Stimulated activated CD4-positive, alpha-beta T cell treated with anti-CD3 and anti-CD28 coated beads, TNF-alpha, amount 100 ng/mL, for 1 hour (primary cell): ENCODE results near the gene CACNA2D1.
"Not testable (repeated sequence)": the region's sequence is repeated elsewhere in the genome, so short reads cannot be mapped to it uniquely, and the experiment has no call there.

ENCODE experiments used
- DNase-seq, 3 donors: peaks; one replicate each; pipeline ENCODE4 v3.0.0-alpha.2; 2020; ENCODE audit warnings: low read depth in 3 of 3, low spot score in 1 of 3

CACNA2D1 gene

DNA sequence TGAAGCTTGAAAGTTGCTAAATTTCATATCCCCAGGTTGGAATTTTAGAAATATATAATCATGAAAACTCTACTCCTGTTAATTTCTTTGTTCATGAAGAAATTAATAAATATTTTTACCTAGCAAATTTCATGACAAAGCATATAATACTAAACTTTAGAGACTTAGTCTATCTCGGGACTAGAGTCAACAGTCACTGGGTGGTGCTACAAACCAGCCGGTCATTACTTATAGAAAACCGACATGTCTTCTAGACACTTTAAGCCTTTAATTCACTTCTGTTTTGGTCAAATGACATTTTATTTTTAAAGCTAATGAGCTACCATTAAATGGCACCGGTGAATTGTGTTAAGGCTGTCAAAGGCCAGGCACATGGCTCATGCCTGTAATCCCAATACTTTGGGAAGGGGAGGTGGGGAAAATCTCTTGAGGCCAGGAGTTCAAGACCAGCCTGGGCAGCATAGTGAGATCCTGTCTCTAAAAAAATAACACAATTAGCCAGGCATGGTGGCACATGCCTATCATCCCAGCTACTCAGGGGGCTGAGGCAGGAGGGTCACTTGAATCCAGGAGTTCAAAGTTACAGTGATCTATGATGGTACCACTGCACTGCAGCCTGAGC is 270.1 kb downstream of the CACNA2D1 start:
- DNase-seq: no peak

DNA sequence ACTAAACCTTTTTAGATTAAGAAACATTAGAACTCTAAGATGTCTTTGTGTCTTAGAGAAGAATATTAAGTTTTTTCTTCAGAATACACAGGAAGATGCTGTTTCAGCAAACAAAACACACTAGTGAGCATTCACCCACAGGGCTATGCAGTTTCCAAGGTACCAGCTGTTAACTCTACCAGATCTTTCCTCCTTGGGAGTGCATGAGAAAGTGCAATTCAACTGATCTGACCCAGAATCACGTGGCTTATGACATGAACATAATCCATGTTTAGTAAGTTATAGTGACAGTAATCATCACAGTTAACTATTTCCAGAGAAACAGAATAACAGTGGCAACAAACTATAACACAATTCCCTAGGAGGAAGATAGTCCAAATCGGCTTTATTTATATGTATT is 270.7 kb downstream of the CACNA2D1 start:
- no peak for DNase-seq

DNA sequence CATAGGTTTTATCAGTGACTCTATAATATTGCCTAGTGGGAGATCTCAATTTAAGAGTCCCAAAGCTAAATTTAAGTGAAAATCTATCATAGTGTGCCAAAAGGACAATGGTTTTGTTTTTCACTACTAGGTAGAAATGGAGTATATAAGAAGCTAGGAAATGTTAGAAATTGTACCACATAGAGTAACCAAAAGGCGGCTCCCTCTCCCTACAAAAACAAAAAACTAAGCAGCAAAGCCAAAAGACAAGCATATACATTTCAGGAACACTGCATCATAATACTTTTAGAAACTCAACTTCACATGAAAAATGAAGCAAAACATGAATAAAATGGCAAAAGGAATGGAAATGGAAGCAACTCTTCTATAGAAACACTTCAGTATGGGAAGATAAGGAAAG is 271.6 kb downstream of the CACNA2D1 start:
- no peak for DNase-seq

DNA sequence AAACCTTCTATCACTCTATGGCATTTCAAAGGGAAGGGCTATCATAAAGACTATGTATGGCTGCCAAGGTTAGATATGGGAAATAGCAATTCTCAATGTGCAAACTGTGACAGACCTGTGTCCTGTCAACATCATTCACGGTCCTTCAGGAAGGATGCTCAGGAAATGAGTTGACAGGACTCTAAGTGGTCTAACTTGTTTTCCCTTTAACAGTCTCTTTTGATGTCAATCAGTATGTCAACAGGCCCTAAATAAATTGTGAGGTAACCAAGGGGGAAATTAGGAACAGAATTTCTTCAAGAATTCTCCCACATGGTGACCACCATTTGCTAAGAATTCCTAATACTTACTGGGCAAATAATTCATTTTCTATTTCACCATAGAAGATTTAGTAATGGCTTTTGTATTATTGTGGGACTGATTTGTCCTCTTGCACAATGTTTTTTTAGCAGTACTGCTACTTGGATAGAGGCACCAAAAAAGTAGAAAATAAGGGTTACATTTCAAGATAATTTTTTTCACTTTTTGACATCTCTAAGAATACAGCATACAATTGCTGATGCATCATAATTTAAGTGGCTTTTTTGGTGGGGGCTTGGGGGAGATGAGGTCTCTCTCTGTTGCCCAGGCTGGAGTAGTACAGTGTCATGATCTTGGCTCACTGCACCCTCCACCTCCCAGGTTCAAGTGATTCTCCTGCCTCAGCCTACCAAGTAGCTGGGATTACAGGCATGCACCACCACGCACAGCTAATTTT is 275.8 kb downstream of the CACNA2D1 start:
- DNase-seq: no peak

DNA sequence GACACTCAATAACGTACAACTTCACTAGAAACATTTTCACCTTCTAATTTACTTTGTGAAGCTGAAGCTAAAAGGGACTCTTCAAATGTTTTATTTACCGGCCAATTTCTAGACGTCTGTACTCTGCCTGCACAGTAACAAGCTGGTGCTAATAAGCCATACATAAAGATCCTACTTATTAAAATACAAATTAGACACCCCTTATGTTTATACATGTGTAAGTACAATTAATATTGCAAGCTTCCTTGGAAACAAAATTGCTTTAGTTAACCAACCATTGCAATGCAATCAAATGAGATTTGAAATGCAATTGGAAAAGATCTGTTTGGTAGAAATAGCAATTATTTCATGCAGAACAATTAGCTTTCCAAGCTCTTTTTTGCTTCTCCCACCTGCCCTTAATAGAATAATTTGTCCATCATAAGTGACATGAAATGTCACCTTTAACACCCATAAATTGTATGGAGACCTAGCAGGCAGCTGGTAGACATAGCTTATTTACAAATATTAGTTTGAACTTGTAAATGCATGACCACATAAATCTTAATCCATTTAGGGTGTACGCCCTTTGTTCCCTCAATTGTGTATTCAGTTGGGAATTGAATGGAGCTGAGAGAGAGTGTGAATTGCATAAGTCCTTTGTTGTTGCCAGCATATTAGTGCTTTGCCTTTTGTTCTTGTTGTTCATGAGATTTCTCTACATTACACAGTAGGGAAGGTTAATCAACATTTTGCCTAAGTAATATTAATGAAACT is 277.1 kb downstream of the CACNA2D1 start:
- no peak for DNase-seq

DNA sequence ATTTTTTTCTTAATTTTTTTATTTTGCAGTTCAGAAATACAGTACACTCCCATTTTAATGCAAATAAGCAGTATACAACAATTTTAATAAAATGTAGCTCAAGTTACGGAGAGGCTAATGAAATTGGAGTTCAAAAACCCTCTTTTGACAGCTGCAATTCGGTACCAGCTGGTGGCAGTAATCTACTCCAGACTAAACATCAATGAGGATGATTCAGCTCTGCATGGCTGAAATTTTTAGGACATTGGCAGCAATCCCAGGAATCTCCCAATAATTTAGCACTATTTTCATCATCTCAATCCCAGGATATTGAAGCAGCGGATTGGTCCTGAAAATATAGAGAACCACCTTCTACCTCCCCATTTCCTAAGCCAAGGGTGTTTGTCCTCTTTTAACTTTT is 278.8 kb downstream of the CACNA2D1 start:
- DNase-seq: no peak

DNA sequence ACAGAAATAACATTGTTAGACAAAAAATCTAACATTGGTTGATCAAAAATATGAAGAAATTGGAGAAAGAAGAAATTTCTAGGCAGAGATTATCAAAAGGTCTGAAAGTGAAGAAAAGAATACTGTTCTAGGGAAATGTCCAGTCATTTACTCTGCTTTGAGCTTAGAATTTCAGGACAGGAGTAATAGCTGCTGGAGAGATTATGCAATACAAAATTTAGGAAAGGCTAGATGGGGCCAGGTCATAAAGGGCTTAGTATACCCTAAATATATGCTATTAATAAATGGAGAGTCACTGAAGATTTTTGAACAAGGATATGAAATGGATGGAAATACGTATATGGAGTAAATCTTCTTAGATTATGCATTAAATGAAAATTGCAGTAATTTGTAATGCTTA is 279.2 kb downstream of the CACNA2D1 start:
- no peak for DNase-seq

DNA sequence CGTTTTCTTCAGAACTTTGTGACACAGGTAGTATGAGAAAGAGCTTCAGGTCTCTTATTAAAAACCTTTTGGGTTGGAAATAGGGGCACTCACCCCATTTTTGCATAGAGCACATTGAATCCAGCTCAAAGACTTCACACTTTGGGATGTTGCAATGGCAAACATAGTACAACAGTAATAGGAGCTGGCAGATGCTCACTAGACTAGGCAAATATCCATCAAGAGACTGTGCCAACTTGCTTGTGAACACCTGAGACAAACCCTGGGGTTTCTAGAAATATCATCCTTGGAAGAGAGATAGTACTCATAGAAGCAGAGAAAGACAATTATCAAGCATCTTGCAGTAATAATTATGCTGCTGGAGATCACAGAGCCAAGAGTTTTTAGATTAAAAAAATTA is 280.0 kb downstream of the CACNA2D1 start:
- no peak for DNase-seq

DNA sequence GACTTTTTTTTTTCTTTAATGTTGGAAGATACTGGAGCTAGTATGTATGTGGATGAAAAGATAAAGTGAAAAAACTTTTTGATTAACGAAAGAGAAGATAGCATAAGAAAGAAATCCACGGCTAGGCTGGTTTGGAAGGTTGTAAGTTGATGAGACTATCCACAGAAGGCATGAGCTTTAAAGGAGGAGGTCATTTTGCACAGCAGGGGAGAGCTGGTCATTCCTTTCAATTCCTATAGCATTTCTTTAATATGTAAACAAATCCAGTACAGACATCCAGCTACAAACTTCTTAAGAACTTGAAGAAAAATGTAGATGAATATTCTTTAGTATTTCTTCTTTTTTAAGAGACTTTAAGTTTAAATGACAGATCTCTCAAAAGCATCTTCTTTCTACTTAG is 281.3 kb downstream of the CACNA2D1 start:
- DNase-seq: no peak

DNA sequence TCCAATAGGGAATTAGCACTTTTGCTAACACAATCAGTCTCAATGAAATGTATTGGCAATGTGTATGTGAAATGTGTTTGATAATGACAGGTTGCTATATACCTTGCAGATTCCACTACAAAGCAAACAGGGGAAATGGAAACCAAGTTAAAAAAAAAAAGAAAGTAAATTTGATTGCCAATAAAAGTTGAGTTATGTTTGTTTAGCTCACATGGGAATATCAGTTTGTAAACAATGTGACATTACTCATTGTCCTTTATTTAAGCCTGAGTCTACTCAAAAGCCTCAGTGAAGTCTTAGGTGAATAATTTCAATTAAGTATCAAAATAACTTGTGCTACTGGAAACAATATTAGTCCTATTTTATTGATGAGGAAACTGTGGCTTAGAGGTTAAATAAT is 285.2 kb downstream of the CACNA2D1 start:
- no peak for DNase-seq

DNA sequence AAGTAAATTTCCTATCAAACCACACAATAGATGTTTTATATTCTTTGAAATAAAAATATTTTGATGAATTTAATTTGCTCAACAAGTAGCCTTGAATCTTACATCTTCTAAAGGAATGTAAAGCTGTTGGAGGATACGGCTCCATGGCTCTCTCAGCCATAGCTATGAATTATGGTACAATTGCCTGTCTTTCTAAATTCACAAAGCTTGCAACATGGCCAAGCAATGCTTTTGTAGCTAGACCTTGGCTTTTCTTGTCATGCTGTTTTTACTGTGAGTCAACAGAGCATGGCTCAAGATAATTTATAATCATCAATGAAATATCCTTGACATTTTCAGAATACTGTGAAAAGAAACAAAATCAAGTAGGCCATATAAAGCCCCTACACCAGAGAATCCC is 286.7 kb downstream of the CACNA2D1 start:
- DNase-seq: no peak

DNA sequence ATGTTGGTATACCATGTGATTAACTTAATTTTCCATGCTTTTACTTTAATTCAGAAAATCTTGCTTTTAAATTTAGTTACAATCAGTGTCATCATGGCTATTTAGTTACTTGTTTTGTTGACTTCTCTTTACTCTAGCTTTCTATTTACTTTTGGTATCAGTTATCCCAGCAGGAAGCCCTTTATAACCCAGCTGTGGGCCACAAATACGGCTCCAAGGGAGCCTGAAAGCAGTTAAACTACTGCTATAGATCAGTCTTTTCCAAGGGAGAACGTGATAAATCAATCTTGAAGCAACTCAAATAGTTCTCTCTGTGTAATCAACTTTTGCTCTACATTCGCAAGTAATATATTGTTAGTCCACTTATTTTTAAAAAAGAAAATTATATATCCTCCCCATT is 287.4 kb downstream of the CACNA2D1 start:
- no peak for DNase-seq

DNA sequence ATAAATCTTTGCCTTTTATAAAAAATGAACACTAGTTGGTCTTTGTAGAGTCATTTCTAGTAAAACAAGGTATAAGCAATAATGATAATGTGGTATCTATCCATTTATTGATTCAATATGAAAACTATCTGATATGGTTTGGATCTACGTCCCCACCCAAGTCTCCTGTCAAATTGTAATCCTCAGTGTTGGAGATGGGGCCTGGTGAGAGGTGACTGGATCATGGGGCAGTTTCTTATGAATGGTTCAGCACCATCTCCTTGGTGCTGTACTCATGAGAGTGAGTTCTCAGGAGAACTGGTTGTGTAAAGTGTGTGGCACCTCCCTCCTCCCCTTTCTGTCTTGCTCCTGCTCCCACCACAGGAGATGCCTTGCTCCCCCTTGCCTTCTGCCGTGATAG is 288.8 kb downstream of the CACNA2D1 start:
- DNase-seq: no peak

DNA sequence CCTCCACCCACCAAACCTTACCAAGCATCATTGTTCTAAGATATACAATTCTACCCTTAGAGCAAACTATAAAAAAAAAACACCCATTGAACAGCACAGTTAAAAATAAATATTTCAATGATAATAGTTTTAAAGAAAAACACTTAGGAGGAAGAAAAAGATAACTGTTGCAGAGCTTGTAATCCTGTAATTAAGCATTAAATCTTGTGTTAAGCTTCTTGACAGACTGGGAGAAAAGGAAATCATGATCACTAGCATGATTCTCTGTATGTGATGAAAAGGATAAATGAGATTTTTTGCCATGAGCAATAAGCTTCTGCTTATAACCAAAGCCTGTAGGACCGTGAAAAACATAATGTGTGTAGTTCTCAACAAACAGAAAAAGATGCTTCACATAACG is 289.8 kb downstream of the CACNA2D1 start:
- DNase-seq: no peak

DNA sequence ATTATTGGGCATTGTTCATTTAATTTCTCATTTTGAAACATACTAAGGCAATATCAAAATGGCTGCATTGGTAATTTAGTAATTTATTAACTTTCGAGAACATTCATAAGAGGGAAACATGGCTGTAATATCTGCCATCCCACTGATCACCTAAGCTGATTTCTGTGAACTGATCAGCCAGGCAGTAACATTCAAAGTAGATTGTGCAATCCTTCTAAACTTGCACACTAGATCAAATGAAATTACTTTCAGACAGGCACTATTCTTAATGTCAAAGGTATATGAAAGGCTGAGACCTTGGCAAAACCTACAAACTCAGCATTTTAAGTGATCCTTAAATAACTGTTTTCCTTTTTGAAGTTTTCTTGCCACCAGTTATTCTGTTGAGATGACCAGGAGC is 290.7 kb downstream of the CACNA2D1 start:
- DNase-seq: no peak

DNA sequence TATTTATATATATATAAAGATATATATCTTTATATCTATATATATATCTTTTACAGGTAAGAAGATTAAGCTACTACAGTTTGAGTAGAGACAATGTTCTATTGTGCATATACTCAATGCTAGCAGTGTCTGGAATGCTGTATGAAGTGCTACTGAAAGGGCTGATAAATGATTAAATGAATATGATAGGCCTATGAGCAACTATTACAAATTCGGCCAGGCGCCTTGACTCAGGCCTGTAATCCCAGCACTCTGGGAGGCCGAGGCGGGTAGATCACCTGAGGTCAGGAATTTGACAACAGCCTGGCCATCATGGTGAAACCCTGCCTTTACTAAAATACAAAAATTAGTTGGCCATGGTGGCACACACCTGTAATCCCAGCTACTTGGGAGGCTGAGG is 297.1 kb downstream of the CACNA2D1 start:
- no peak for DNase-seq

DNA sequence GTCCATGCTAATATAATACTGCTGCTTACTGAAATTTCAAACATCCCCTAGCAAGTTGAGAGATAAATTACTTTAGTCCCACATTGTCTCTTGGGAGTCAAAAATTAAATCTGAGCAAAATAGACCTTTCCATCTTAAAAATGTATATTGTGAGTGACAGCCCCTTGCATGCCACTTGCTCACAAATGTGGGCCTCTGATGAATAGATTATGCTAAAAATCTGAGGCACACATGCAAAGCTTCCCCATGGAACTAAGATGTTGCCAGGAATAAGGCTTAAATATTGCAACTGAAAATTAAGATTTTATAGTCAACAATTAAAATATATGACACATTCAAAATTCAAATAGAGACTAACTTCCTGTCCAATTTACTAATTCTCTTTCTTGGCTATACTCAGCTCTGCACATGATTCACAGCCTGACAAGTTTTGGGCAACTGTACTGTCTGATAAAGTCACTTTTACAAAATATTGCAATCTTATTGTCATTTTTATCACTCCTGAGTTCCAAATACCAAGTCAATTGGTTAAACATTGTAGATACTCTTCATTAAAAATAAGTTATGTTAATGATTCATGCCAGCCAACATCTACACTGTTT is 301.2 kb downstream of the CACNA2D1 start:
- DNase-seq: no peak

DNA sequence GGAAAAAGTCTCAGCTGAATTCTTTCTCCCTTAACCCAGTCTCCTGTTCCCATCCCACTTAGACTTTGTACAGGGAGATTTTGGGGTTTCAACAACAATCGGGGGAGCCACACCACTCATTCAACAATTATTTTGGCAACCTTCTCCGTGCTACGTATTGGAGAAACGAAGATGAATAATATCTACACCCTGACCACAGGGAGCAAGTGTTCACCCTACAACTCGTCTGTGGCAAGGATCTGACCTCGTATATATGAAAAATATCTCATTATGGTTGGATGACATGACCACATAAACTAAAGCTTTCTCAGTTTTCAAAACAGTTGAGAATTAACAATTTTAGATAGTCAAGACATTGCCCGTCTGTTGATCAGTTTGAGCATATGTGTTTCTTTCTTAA is 302.1 kb downstream of the CACNA2D1 start:
- DNase-seq: no peak

DNA sequence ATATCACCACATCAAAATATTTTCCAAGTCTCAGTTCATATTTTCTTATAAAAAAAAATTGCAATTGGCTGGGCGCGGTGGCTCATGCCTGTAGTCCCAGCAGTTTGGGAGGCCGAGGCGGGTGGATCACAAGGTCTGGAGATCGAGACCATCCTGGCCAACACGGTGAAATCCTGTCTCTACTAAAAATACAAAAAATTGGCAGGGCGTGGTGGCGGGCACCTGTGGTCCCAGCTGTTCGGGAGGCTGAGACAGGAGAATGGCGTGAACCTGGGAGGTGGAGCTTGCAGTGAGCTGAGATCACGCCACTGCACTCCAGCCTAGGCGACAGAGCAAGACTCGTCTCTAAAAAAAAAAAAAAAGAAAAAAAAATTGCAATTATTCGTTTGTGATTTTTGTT is 303.0 kb downstream of the CACNA2D1 start:
- not testable (repeated sequence) for DNase-seq

DNA sequence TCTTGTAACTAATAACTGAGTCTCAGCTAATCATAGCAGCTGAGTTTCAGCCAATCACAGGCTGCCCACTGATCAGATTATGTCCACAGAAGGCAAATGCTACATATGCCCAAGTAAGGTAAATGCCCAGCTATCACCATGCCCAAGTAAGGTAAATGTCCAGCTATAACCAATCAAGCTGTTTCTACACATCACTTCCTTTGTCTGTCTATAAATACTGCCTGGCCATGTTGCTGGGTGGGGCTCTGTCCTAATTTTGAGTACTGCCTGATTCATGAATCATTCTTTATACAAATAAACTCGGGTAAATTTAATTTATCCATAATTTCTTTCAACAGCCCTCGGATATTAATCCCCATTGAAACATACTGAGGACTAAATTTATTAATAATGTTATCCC is 312.4 kb downstream of the CACNA2D1 start:
- DNase-seq: no peak

DNA sequence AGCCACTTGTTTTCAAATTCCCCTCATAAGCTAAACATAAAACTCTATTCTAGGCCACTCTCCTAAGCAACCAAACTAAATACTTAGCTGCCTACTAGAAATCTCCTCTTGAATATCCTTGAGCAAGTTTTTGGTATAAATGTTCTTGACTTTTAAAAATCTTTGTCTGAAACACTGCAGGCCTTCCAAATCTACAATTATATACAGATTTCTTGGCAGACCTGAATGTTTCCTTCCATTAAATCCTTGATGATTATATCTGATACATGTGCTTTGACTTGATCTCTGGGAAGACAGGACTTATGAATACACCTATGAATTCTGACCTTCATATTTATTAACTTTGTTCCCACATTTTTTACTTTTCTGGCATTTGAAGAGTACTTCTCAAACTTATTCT is 314.5 kb downstream of the CACNA2D1 start:
- DNase-seq: no peak

DNA sequence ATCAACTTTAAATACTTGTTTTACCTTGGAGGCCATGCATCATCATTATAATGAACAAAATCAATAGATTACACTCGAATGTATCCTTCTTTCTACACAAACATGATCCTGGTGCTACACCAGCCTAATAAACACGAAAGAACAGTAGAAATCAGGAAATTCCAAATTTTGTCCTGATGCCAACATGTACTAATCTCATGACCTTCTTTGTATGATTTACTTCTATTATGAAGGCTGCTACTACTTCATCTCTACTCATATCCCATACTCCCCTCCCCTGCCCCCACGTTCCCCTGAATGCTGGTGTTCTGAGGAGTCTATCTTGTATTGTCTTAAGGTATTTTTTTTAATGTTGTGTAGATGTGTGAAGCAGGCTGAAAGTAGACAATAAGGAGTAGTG is 315.0 kb downstream of the CACNA2D1 start:
- DNase-seq: no peak
